SHP77 treated with DMSO at 0.1 percent for 48 hours (cell line): ENCODE measurements around the gene CYP39A1.

Experiments
- DNase-seq: peaks from one replicate; lab custom pipeline; 2025; lab: John Stamatoyannopoulos, UW

Gene CYP39A1

GRCh38 chr6:46590765-46591164, 61.9 kb downstream of the CYP39A1 start:
- no peak for DNase-seq

GRCh38 chr6:46586906-46587305, 65.7 kb downstream of the CYP39A1 start:
- DNase-seq = no peak

GRCh38 chr6:46584586-46584985, 68.0 kb downstream of the CYP39A1 start:
- DNase-seq = no peak

GRCh38 chr6:46583721-46584120, 68.9 kb downstream of the CYP39A1 start:
- DNase-seq = no peak

GRCh38 chr6:46583081-46583480, 69.5 kb downstream of the CYP39A1 start:
- no peak for DNase-seq

GRCh38 chr6:46581459-46582177, 71.0 kb downstream of the CYP39A1 start:
- no peak for DNase-seq

GRCh38 chr6:46575530-46575929, 77.1 kb downstream of the CYP39A1 start:
- DNase-seq = no peak

GRCh38 chr6:46573140-46573539, 79.5 kb downstream of the CYP39A1 start:
- DNase-seq = no peak

- no peak for DNase-seq
Measured at GRCh38 chr6:46565531-46565930, 87.1 kb downstream of the CYP39A1 start.

- no peak for DNase-seq
Measured at GRCh38 chr6:46563924-46564323, 88.7 kb downstream of the CYP39A1 start.

GRCh38 chr6:46556053-46556452, 96.6 kb downstream of the CYP39A1 start:
- DNase-seq = no peak

GRCh38 chr6:46555129-46555528, 97.5 kb downstream of the CYP39A1 start:
- DNase-seq = no peak

- no peak for DNase-seq
Measured at GRCh38 chr6:46549155-46549554, 103.5 kb downstream of the CYP39A1 start.

- no peak for DNase-seq
Measured at GRCh38 chr6:46541556-46541955, 111.1 kb downstream of the CYP39A1 start.

- no peak for DNase-seq
Measured at GRCh38 chr6:46539866-46540265, 112.8 kb downstream of the CYP39A1 start.

GRCh38 chr6:46538800-46539480, 113.7 kb downstream of the CYP39A1 start:
- DNase-seq = no peak

GRCh38 chr6:46530896-46531295, 121.7 kb downstream of the CYP39A1 start:
- DNase-seq = no peak

GRCh38 chr6:46528961-46529750, 123.5 kb downstream of the CYP39A1 start:
- no peak for DNase-seq

GRCh38 chr6:46526607-46527006, 126.0 kb downstream of the CYP39A1 start:
- DNase-seq = no peak

- DNase-seq = no peak
Measured at GRCh38 chr6:46525583-46525982, 127.0 kb downstream of the CYP39A1 start.

GRCh38 chr6:46521464-46521971, 131.1 kb downstream of the CYP39A1 start:
- DNase-seq = no peak

- DNase-seq = no peak
Measured at GRCh38 chr6:46517202-46517601, 135.4 kb downstream of the CYP39A1 start.

GRCh38 chr6:46513533-46513932, 139.1 kb downstream of the CYP39A1 start:
- DNase-seq = no peak
